ENCODE data around the gene EIF5B. TPM values are rescaled to one million over a fixed set of nuclear protein-coding genes. Genes with fewer than 3 reads are reported as not detected.

EIF5B gene
- total RNA-seq, 1 donor from 2014 or later = 21.3 TPM

- FAIRE-seq = no peak
- Histone ChIP-seq H3K27me3 (ENCODE audit: control insufficient read depth, insufficient read depth, low read length) (no peaks in the 10 kb centered on the region), H3K4me3 (ENCODE audit: low read depth, low read length) (no peak overlapping the region), H3K36me3 (ENCODE audit: control insufficient read depth, insufficient read depth, low read length) (peaks cover 23% of the 10 kb centered on the region)
- DNase-seq (ENCODE audit: low read depth) = no peak
- no peak for TF ChIP-seq CTCF (IDR thresholded peaks at IDR 0.05; ENCODE audit: insufficient read depth, low read length, severe bottlenecking)
Observed at GRCh38 chr2:99401841-99402240, 64.7 kb downstream of the EIF5B start.

- DNase-seq (ENCODE audit: low read depth) (no peak), FAIRE-seq (no peak)
- no peak overlapping the region for H3K4me3 ChIP-seq (ENCODE audit: low read depth, low read length)
- no peak for TF ChIP-seq CTCF (IDR thresholded peaks at IDR 0.05; ENCODE audit: insufficient read depth, low read length, severe bottlenecking)
- peaks cover 21% of the 10 kb centered on the region for H3K36me3 ChIP-seq (ENCODE audit: control insufficient read depth, insufficient read depth, low read length)
- no peaks in the 10 kb centered on the region for H3K27me3 ChIP-seq (ENCODE audit: control insufficient read depth, insufficient read depth, low read length)
Observed at GRCh38 chr2:99403084-99403483, 65.9 kb downstream of the EIF5B start.

GRCh38 chr2:99403524-99403923 is 66.3 kb downstream of the EIF5B start:
- FAIRE-seq = peak; percentile 85
- no peaks in the 10 kb centered on the region for H3K27me3 ChIP-seq (ENCODE audit: control insufficient read depth, insufficient read depth, low read length)
- DNase-seq (ENCODE audit: low read depth) = no peak
- TF ChIP-seq CTCF (IDR thresholded peaks at IDR 0.05; ENCODE audit: insufficient read depth, low read length, severe bottlenecking) = no peak
- H3K4me3 ChIP-seq (ENCODE audit: low read depth, low read length) = no peak overlapping the region
- H3K36me3 ChIP-seq (ENCODE audit: control insufficient read depth, insufficient read depth, low read length) = peaks cover 18% of the 10 kb centered on the region

- no peak for FAIRE-seq
- no peak overlapping the region for H3K4me3 ChIP-seq (ENCODE audit: low read depth, low read length)
Observed at GRCh38 chr2:99404039-99404796, 67.0 kb downstream of the EIF5B start.

GRCh38 chr2:99404797-99405669 is 67.8 kb downstream of the EIF5B start:
- H3K4me3 ChIP-seq (ENCODE audit: low read depth, low read length) = no peak overlapping the region
- H3K27me3 ChIP-seq (ENCODE audit: control insufficient read depth, insufficient read depth, low read length) = no peaks in the 10 kb centered on the region
- peaks cover 18% of the 10 kb centered on the region for H3K36me3 ChIP-seq (ENCODE audit: control insufficient read depth, insufficient read depth, low read length)
- TF ChIP-seq CTCF (IDR thresholded peaks at IDR 0.05; ENCODE audit: insufficient read depth, low read length, severe bottlenecking) = no peak
- FAIRE-seq (peak; percentile 87), DNase-seq (ENCODE audit: low read depth) (no peak)

More at GRCh38 chr2:99404039-99404796, 67.0 kb downstream of the EIF5B start:
- DNase-seq (ENCODE audit: low read depth) = peak; percentile 62
- TF ChIP-seq CTCF (IDR thresholded peaks at IDR 0.05; ENCODE audit: insufficient read depth, low read length, severe bottlenecking) = no peak
- H3K36me3 ChIP-seq (ENCODE audit: control insufficient read depth, insufficient read depth, low read length) = peaks cover 18% of the 10 kb centered on the region
- H3K27me3 ChIP-seq (ENCODE audit: control insufficient read depth, insufficient read depth, low read length) = no peaks in the 10 kb centered on the region
